Measurements from ENCODE around the gene GK2. TPM values are rescaled to one million over a fixed set of nuclear protein-coding genes. Genes with fewer than 3 reads are reported as not detected.

GK2 gene
- not detected in 3 replicates for polyA plus RNA-seq
- polyA plus RNA-seq (2011; ENCODE audit: low read depth), result not detected
- not detected in 2 replicates for polyA plus RNA-seq (2011; cell fraction: cytosol; rRNA removed)
- polyA plus RNA-seq (2011; cell fraction: nucleus; rRNA removed), result not detected in 2 replicates
- polyA plus RNA-seq (2012; ENCODE audit: low replicate concordance), result not detected in 2 replicates
- polyA minus RNA-seq, result not detected in 3 replicates
- polyA minus RNA-seq (2011; cell fraction: cytosol; rRNA and poly(A)+ RNA removed), result not detected
- not detected in 2 replicates for polyA minus RNA-seq (2011; cell fraction: nucleus; rRNA and poly(A)+ RNA removed)

DNA sequence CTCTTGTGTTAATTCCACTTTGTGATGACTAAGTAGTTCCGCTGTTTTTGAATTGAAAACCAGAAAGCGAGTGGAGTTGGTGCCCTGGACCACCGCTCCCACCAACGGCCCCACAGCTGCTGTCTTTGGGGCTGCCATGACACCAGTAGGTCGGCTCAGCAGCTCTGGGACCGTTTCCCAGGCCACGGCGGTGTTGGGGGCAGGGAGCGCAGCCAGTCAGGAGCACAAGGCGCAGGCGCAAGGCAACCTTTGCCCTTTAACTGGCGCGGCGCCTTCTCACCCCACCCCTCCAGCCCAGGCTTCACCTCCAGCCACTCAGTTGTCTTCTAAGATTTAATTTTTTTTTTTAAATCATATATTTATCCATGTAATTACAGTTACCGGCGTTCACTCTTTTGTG lies at the start of gene GK2:
Gene GK2 (minus strand): TSS at position 166 of the 400 bp plus-strand sequence. CDS start 28 bp downstream, at position 138.
- no peaks in the 10 kb centered on the region for H3K4me1 ChIP-seq (ENCODE audit: control insufficient read depth, extremely low read depth, insufficient read depth, low read length)

GRCh38 chr4:79455216-79455615 lies 47.2 kb upstream of the GK2 start:
- Histone ChIP-seq H3K27ac (ENCODE audit: control insufficient read depth, insufficient read depth, low read length) (no peak overlapping the region), H3K27me3 (ENCODE audit: control insufficient read depth, extremely low read depth, insufficient read depth, low read length) (no peaks in the 10 kb centered on the region), H3K79me2 (ENCODE audit: control insufficient read depth, insufficient read depth, low read length) (no peaks in the 10 kb centered on the region), H4K20me1 (ENCODE audit: control insufficient read depth, extremely low read depth, insufficient read depth, low read length) (no peaks in the 10 kb centered on the region), H3K4me3 (ENCODE audit: control insufficient read depth in 2 of 3, extremely low read depth in 1 of 3, insufficient read depth in 2 of 3, low read depth in 1 of 3, low read length in 3 of 3) (no peak overlapping the region), H3K36me3 (ENCODE audit: control insufficient read depth in 2 of 2, extremely low read depth in 1 of 2, insufficient read depth in 2 of 2, low read length in 2 of 2) (no peaks in the 10 kb centered on the region), H3K4me2 (ENCODE audit: control insufficient read depth, extremely low read depth, insufficient read depth, low read depth, low read length) (no peak overlapping the region), H3K9ac (ENCODE audit: control insufficient read depth, extremely low read depth, insufficient read depth, low read length) (no peak overlapping the region), H2AFZ (ENCODE audit: control insufficient read depth, low read length) (no peak overlapping the region), H3K9me1 (ENCODE audit: control insufficient read depth, extremely low read depth, insufficient read depth, low read length) (no peaks in the 10 kb centered on the region), H3K4me1 (ENCODE audit: control insufficient read depth, extremely low read depth, insufficient read depth, low read length) (no peaks in the 10 kb centered on the region), H3K9me3 (ENCODE audit: control insufficient read depth, low read depth, low read length) (no peaks in the 10 kb centered on the region)
- DNase-seq (ENCODE audit: low read depth, low spot score) (no peak), FAIRE-seq (no peak)
- dilution Hi-C loops (cut with MboI; ENCODE audit: extremely low pct_ligation_motif_present, low sequenced_read_pairs), result no loop called here
- no peak for TF ChIP-seq EZH2 (IDR thresholded peaks at IDR 0.05; ENCODE audit: low read length)
- TF ChIP-seq, protein P1, sequence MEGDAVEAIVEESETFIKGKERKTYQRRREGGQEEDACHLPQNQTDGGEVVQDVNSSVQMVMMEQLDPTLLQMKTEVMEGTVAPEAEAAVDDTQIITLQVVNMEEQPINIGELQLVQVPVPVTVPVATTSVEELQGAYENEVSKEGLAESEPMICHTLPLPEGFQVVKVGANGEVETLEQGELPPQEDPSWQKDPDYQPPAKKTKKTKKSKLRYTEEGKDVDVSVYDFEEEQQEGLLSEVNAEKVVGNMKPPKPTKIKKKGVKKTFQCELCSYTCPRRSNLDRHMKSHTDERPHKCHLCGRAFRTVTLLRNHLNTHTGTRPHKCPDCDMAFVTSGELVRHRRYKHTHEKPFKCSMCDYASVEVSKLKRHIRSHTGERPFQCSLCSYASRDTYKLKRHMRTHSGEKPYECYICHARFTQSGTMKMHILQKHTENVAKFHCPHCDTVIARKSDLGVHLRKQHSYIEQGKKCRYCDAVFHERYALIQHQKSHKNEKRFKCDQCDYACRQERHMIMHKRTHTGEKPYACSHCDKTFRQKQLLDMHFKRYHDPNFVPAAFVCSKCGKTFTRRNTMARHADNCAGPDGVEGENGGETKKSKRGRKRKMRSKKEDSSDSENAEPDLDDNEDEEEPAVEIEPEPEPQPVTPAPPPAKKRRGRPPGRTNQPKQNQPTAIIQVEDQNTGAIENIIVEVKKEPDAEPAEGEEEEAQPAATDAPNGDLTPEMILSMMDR (optimal IDR thresholded peaks at IDR 0.05 in 1 of 3, IDR thresholded peaks at IDR 0.05 in 1 of 3, conservative IDR thresholded peaks at IDR 0.05 in 1 of 3; ENCODE audit: extremely low read depth in 1 of 3, insufficient read depth in 2 of 3, low read length in 3 of 3), result no peak

More for the DNA sequence above, at the start of gene GK2:
- Histone ChIP-seq H3K9ac (ENCODE audit: control insufficient read depth, extremely low read depth, insufficient read depth, low read length) (no peak within 1 kb of the TSS), H3K27ac (ENCODE audit: control insufficient read depth, insufficient read depth, low read length) (no peak within 1 kb of the TSS), H3K27me3 (ENCODE audit: control insufficient read depth, extremely low read depth, insufficient read depth, low read length) (no peaks in the 10 kb centered on the region), H4K20me1 (ENCODE audit: control insufficient read depth, extremely low read depth, insufficient read depth, low read length) (no peaks in the 10 kb centered on the region), H3K79me2 (ENCODE audit: control insufficient read depth, insufficient read depth, low read length) (no peaks in the 10 kb centered on the region), H3K4me3 (ENCODE audit: control insufficient read depth in 2 of 3, extremely low read depth in 1 of 3, insufficient read depth in 2 of 3, low read depth in 1 of 3, low read length in 3 of 3) (no peak within 1 kb of the TSS), H3K9me1 (ENCODE audit: control insufficient read depth, extremely low read depth, insufficient read depth, low read length) (no peaks in the 10 kb centered on the region), H3K36me3 (ENCODE audit: control insufficient read depth in 2 of 2, extremely low read depth in 1 of 2, insufficient read depth in 2 of 2, low read length in 2 of 2) (no peaks in the 10 kb centered on the region), H3K4me2 (ENCODE audit: control insufficient read depth, extremely low read depth, insufficient read depth, low read depth, low read length) (no peak within 1 kb of the TSS), H3K9me3 (ENCODE audit: control insufficient read depth, low read depth, low read length) (no peaks in the 10 kb centered on the region), H2AFZ (ENCODE audit: control insufficient read depth, low read length) (no peak within 1 kb of the TSS)
- FAIRE-seq (no peak), DNase-seq (ENCODE audit: low read depth, low spot score) (no peak)
- dilution Hi-C loops (cut with MboI; ENCODE audit: extremely low pct_ligation_motif_present, low sequenced_read_pairs), result no loop called here
- TF ChIP-seq EZH2 (IDR thresholded peaks at IDR 0.05; ENCODE audit: low read length), result no peak
- TF ChIP-seq, protein P1 (optimal IDR thresholded peaks at IDR 0.05 in 1 of 3, IDR thresholded peaks at IDR 0.05 in 1 of 3, conservative IDR thresholded peaks at IDR 0.05 in 1 of 3; ENCODE audit: extremely low read depth in 1 of 3, insufficient read depth in 2 of 3, low read length in 3 of 3), result no peak
